Gastroesophageal sphincter (tissue), 3 donors: ENCODE results near the gene ARMS2.

Experiments used
- CTCF ChIP-seq, 4 experiments: fragments of 200-600 bp in 2 of 4; fragments of 450-650 bp in 2 of 4; sonication (generic) in 1 of 4; IDR thresholded peaks; one replicate each; pipeline ENCODE4 v1.5.1; 2017 to 2019; ENCODE audit warnings: antibody characterized with exemption in 4 of 4, mild to moderate bottlenecking in 2 of 4, moderate library complexity in 2 of 4
- EP300 ChIP-seq: sonication (generic); formaldehyde crosslinking; IDR thresholded peaks from one replicate; pipeline ENCODE4 v1.6.1; 2017; ENCODE audit warnings: antibody characterized with exemption, mild to moderate bottlenecking
- POLR2A ChIP-seq, 2 donors: fragments of 450-650 bp; IDR thresholded peaks; one replicate each; pipeline ENCODE4 v1.6.1; 2017; ENCODE audit warnings: antibody characterized with exemption in 2 of 2, mild to moderate bottlenecking in 2 of 2, moderate library complexity in 1 of 2

- no peak for TF ChIP-seq CTCF (IDR thresholded peaks at IDR 0.05)
- no peak for TF ChIP-seq EP300
- no peak for TF ChIP-seq POLR2A (IDR thresholded peaks at IDR 0.05)
Measured at GRCh38 chr10:122464250-122464510, 9.7 kb downstream of the ARMS2 start.
